ENCODE results near the gene FUCA1.

FUCA1 gene

GRCh38 chr1:23904748-23905357, 36.8 kb upstream of the FUCA1 start:
- TF ChIP-seq TEAD4 (IDR thresholded peaks at IDR 0.05) (no peak), FOXM1 (IDR thresholded peaks at IDR 0.05; ENCODE audit: borderline replicate concordance, low read depth) (no peak), REST (IDR thresholded peaks at IDR 0.05; ENCODE audit: low read depth) (no peak), USF1 (IDR thresholded peaks at IDR 0.05) (no peak)

GRCh38 chr1:23903754-23904153, 35.7 kb upstream of the FUCA1 start:
- TF ChIP-seq ZBTB7A (IDR thresholded peaks at IDR 0.05; ENCODE audit: low read depth) (no peak), USF1 (IDR thresholded peaks at IDR 0.05) (no peak), MAX (IDR thresholded peaks at IDR 0.05) (no peak), YY1 (IDR thresholded peaks at IDR 0.05; ENCODE audit: low read depth) (no peak), NFIC (IDR thresholded peaks at IDR 0.05) (no peak), TCF12 (IDR thresholded peaks at IDR 0.05; ENCODE audit: low read depth) (no peak)

- TF ChIP-seq TEAD4 (IDR thresholded peaks at IDR 0.05), result no peak
- TF ChIP-seq YY1 (IDR thresholded peaks at IDR 0.05; ENCODE audit: low read depth), result no peak
- no peak for TF ChIP-seq REST (IDR thresholded peaks at IDR 0.05; ENCODE audit: low read depth)
- TF ChIP-seq ZBTB7A (IDR thresholded peaks at IDR 0.05; ENCODE audit: low read depth), result no peak
- TF ChIP-seq USF1 (IDR thresholded peaks at IDR 0.05), result no peak
- TF ChIP-seq CEBPB (IDR thresholded peaks at IDR 0.05), result no peak
Measured at GRCh38 chr1:23902321-23903278, 34.5 kb upstream of the FUCA1 start.

GRCh38 chr1:23899070-23899469, 31.0 kb upstream of the FUCA1 start:
- TF ChIP-seq ZBTB7A (IDR thresholded peaks at IDR 0.05; ENCODE audit: low read depth) (no peak), USF1 (IDR thresholded peaks at IDR 0.05) (no peak), FOXM1 (IDR thresholded peaks at IDR 0.05; ENCODE audit: borderline replicate concordance, low read depth) (no peak), MAX (IDR thresholded peaks at IDR 0.05) (no peak), TEAD4 (IDR thresholded peaks at IDR 0.05) (no peak), EGR1 (IDR thresholded peaks at IDR 0.05) (no peak), CREB1 (IDR thresholded peaks at IDR 0.05; ENCODE audit: low read depth) (no peak), RAD21 (IDR thresholded peaks at IDR 0.05; ENCODE audit: low read depth) (no peak), CEBPB (IDR thresholded peaks at IDR 0.05) (no peak)

GRCh38 chr1:23897083-23897482, 29.0 kb upstream of the FUCA1 start:
- TF ChIP-seq EP300 (IDR thresholded peaks at IDR 0.05; ENCODE audit: borderline replicate concordance), result no peak
- TF ChIP-seq FOXM1 (IDR thresholded peaks at IDR 0.05; ENCODE audit: borderline replicate concordance, low read depth), result no peak
- TF ChIP-seq EGR1 (IDR thresholded peaks at IDR 0.05), result no peak
- TF ChIP-seq REST (IDR thresholded peaks at IDR 0.05; ENCODE audit: low read depth), result no peak
- no peak for TF ChIP-seq ZBTB7A (IDR thresholded peaks at IDR 0.05; ENCODE audit: low read depth)
- no peak for TF ChIP-seq YY1 (IDR thresholded peaks at IDR 0.05; ENCODE audit: low read depth)
- no peak for TF ChIP-seq CEBPB (IDR thresholded peaks at IDR 0.05)
- no peak for TF ChIP-seq TCF12 (IDR thresholded peaks at IDR 0.05; ENCODE audit: low read depth)
- no peak for TF ChIP-seq USF1 (IDR thresholded peaks at IDR 0.05)
- no peak for TF ChIP-seq TEAD4 (IDR thresholded peaks at IDR 0.05)
